GM12864 (cell line): ENCODE results near the gene RNFT2.

ENCODE experiments used
- DNase-seq: peaks from one replicate; pipeline ENCODE4 v3.0.0-alpha.2; 2011; ENCODE audit warnings: low read depth
- H3K4me3 ChIP-seq: 2 replicates; pipeline ENCODE4 v1.5.1; 2011; ENCODE audit warnings: mild to moderate bottlenecking, low read depth, low read length, control low read depth
- TF ChIP-seq, protein P1 (sequence below): IDR thresholded peaks from 2 replicates; pipeline ENCODE4 v1.5.1; 2011; ENCODE audit warnings: low read depth, mild to moderate bottlenecking, moderate library complexity, low read length, control low read depth, inconsistent platforms; ENCODE audit errors: missing control alignments

Gene RNFT2

DNA sequence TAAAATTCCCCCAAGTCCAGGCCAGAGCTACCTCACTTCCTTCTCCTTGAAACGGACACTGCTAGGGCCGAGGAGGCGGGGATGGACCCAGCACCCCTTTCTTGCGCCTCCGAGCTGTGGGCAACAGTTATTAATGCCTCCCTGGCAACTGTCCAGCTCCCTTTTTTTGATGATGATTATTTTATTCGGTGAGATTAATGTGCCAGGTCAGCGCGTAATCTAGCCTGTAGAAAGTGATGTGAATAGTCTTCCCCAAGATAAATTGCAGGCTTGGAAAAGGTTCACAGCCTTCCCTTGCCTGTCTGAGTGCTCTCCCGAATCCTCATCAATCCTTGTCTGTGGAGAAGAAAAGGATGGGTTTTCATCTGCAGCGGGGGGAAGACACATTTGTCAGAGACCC lies 54.3 kb downstream of the RNFT2 start:
- TF ChIP-seq, protein P1, sequence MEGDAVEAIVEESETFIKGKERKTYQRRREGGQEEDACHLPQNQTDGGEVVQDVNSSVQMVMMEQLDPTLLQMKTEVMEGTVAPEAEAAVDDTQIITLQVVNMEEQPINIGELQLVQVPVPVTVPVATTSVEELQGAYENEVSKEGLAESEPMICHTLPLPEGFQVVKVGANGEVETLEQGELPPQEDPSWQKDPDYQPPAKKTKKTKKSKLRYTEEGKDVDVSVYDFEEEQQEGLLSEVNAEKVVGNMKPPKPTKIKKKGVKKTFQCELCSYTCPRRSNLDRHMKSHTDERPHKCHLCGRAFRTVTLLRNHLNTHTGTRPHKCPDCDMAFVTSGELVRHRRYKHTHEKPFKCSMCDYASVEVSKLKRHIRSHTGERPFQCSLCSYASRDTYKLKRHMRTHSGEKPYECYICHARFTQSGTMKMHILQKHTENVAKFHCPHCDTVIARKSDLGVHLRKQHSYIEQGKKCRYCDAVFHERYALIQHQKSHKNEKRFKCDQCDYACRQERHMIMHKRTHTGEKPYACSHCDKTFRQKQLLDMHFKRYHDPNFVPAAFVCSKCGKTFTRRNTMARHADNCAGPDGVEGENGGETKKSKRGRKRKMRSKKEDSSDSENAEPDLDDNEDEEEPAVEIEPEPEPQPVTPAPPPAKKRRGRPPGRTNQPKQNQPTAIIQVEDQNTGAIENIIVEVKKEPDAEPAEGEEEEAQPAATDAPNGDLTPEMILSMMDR = no peak
- no peak overlapping the region for H3K4me3 ChIP-seq
- no peak for DNase-seq

DNA sequence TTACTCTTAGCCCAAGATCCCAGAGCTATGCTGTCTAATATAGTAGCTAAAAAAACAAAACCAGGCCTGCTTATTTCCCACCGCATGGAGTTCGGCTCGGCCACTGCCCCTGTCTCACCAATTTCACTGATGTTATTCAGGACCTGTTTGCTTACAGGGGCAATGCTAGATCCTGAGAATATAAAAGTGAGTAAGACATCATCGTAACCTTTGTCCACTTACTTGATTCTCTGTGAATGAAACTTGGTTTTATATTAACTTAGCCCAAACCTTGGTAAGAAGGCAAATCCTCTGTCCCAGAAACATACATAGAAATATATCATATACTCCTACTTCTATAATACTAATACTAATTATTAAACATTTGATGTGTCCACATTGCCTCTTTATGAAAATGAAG lies 56.6 kb downstream of the RNFT2 start:
- DNase-seq = no peak
- TF ChIP-seq, protein P1 = no peak
- H3K4me3 ChIP-seq = no peak overlapping the region

DNA sequence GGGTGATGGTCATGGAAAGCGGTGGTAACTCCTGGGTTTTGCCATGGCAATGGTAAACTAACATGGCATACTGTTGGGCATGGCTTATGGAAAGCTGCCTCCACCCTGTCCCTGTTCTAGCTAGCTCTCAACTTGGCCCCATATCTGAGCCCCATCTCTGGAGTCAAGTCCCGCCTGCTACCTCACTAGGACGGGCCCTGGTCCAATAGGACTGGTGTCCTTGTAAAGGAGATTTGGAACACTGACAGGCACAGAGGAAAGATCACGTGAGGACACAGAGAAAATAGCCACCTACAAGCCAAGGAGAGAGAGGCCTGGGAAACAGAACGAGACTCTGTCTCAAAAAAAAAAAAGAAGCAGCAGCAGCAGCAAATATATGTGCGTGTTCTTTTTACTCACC lies 59.8 kb downstream of the RNFT2 start:
- TF ChIP-seq, protein P1 = no peak
- DNase-seq = no peak
- no peak overlapping the region for H3K4me3 ChIP-seq

DNA sequence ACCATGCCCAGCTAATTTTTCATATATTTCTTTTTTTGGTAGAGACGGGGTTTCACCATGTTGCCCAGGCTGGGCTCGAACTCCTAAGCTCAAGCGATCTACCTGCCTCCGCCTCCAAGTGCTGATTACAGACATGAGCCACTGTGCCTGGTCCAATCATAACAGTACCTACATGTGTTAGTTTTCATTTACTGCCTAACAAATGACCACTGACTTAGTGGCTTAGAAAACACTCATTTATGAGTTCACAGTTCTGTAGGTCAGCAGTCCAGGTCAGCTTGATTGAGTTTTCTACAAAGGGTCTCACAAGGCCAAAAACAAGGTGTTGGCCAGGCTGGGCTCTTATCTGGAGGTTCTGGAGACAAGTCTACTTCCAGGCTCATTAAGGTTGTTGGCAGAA lies 60.6 kb downstream of the RNFT2 start:
- TF ChIP-seq, protein P1 = no peak
- no peak for DNase-seq
- no peak overlapping the region for H3K4me3 ChIP-seq

DNA sequence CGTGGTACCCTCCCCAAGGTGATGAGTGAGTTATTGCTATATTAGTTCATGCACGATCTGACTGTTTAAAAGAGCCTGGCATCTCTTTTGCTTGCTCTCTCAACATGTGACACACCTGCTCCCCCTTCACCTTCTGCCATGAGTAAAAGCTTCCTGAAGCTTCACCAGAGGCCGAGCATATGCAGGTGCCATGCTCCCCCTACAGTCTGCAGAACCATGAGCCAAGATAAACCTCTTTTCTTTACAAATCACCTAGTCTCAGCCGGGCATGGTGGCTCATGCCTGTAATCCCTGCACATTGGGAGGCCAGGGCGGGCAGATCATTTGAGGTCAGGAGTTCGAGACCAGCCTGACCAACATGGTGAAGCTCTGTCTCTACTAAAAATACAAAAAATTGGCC lies 61.8 kb downstream of the RNFT2 start:
- TF ChIP-seq, protein P1 = no peak
- no peak for DNase-seq
- H3K4me3 ChIP-seq = no peak overlapping the region

DNA sequence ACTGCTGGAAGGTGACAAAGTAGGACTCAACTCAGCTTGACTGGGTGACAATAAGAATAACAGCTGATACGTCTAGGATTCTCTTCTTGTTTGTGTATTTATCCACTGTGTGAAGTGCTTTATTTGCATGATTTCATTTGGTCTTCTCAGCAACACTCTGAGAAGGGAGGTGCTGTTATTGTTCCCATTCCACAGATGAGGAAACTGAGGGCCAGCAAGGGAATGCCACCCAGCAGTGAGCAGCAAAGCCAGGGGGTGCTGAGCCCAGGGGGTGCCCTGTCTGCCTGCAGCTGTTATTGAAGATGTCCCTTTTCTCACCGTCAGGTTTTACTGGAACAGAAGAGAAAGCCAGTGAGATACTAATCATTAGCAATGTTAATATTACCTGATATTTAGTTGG lies 62.8 kb downstream of the RNFT2 start:
- no peak overlapping the region for H3K4me3 ChIP-seq
- TF ChIP-seq, protein P1 = no peak
- DNase-seq = no peak

DNA sequence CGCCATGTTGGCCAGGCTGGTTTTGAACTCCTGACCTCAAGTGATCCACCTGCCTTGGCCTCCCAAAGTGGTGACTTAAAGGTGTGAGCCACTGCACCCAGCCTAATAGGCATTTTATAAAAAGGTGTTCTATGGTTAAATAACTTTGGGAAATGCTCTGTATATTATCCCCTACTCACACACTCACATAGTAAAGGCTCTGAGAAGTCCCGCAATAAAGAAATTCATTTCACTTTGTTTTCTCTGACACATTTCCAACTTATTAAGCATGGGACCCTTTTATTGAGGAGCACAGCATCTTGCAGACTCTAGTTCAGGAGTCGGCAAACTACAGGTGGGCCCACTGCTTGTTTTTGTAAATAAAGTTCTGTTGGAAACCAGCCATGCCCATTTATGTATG lies 63.9 kb downstream of the RNFT2 start:
- H3K4me3 ChIP-seq = no peak overlapping the region
- no peak for DNase-seq
- TF ChIP-seq, protein P1 = no peak
